HG02623 (cell line): ENCODE measurements around the gene FABP3.

Experiments
- ATAC-seq: cut with Tn5 transposase; IDR thresholded peaks from one replicate; pipeline ENCODE4 v1.9.1; 2021; ENCODE audit warnings: moderate library complexity; ENCODE audit not compliant: unreplicated experiment

FABP3 gene

GRCh38 chr1:31373056-31373896, at the start of gene FABP3:
TSS of gene FABP3 (minus strand) at chr1:31373076. CDS start at chr1:31373014, 62 bp downstream.
- no peak for ATAC-seq

- ATAC-seq = no peak
Observed at GRCh38 chr1:31421371-31422040, 48.6 kb upstream of the FABP3 start.

- no peak for ATAC-seq
Observed at GRCh38 chr1:31420716-31421115, 47.8 kb upstream of the FABP3 start.

- ATAC-seq = no peak
Observed at GRCh38 chr1:31418626-31419323, 45.9 kb upstream of the FABP3 start.

GRCh38 chr1:31417148-31417547, 44.3 kb upstream of the FABP3 start:
- ATAC-seq = no peak

- ATAC-seq = no peak
Observed at GRCh38 chr1:31416101-31416736, 43.3 kb upstream of the FABP3 start.

GRCh38 chr1:31415658-31416057, 42.8 kb upstream of the FABP3 start:
- no peak for ATAC-seq

GRCh38 chr1:31414980-31415370, 42.1 kb upstream of the FABP3 start:
- no peak for ATAC-seq

- ATAC-seq = no peak
Observed at GRCh38 chr1:31413405-31414001, 40.6 kb upstream of the FABP3 start.

- ATAC-seq = no peak
Observed at GRCh38 chr1:31412732-31413404, 40.0 kb upstream of the FABP3 start, which contains the start of gene SERINC2. TSS of gene SERINC2 (plus strand) at chr1:31413213. CDS start at chr1:31413266, 53 bp downstream.

- ATAC-seq = no peak
Observed at GRCh38 chr1:31412205-31412604, 39.3 kb upstream of the FABP3 start.

- no peak for ATAC-seq
Observed at GRCh38 chr1:31410871-31411270, 38.0 kb upstream of the FABP3 start.

GRCh38 chr1:31409946-31410858, 37.3 kb upstream of the FABP3 start:
- no peak for ATAC-seq

GRCh38 chr1:31408788-31409318, 36.0 kb upstream of the FABP3 start:
- ATAC-seq = no peak

GRCh38 chr1:31407029-31407626, 34.3 kb upstream of the FABP3 start:
- ATAC-seq = no peak

GRCh38 chr1:31405578-31406245, 32.8 kb upstream of the FABP3 start:
- ATAC-seq = no peak

GRCh38 chr1:31401241-31401640, 28.4 kb upstream of the FABP3 start:
- ATAC-seq = no peak

- ATAC-seq = no peak
Observed at GRCh38 chr1:31400393-31400792, 27.5 kb upstream of the FABP3 start.
